GM19238 (cell line): ENCODE data around the gene BNC1.

Experiments used
- DNase-seq: peaks from one replicate; pipeline ENCODE4 v3.0.0; 2011; ENCODE audit warnings: low spot score; ENCODE audit not compliant: insufficient read length

Gene BNC1, protein sequence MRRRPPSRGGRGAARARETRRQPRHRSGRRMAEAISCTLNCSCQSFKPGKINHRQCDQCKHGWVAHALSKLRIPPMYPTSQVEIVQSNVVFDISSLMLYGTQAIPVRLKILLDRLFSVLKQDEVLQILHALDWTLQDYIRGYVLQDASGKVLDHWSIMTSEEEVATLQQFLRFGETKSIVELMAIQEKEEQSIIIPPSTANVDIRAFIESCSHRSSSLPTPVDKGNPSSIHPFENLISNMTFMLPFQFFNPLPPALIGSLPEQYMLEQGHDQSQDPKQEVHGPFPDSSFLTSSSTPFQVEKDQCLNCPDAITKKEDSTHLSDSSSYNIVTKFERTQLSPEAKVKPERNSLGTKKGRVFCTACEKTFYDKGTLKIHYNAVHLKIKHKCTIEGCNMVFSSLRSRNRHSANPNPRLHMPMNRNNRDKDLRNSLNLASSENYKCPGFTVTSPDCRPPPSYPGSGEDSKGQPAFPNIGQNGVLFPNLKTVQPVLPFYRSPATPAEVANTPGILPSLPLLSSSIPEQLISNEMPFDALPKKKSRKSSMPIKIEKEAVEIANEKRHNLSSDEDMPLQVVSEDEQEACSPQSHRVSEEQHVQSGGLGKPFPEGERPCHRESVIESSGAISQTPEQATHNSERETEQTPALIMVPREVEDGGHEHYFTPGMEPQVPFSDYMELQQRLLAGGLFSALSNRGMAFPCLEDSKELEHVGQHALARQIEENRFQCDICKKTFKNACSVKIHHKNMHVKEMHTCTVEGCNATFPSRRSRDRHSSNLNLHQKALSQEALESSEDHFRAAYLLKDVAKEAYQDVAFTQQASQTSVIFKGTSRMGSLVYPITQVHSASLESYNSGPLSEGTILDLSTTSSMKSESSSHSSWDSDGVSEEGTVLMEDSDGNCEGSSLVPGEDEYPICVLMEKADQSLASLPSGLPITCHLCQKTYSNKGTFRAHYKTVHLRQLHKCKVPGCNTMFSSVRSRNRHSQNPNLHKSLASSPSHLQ

DNA sequence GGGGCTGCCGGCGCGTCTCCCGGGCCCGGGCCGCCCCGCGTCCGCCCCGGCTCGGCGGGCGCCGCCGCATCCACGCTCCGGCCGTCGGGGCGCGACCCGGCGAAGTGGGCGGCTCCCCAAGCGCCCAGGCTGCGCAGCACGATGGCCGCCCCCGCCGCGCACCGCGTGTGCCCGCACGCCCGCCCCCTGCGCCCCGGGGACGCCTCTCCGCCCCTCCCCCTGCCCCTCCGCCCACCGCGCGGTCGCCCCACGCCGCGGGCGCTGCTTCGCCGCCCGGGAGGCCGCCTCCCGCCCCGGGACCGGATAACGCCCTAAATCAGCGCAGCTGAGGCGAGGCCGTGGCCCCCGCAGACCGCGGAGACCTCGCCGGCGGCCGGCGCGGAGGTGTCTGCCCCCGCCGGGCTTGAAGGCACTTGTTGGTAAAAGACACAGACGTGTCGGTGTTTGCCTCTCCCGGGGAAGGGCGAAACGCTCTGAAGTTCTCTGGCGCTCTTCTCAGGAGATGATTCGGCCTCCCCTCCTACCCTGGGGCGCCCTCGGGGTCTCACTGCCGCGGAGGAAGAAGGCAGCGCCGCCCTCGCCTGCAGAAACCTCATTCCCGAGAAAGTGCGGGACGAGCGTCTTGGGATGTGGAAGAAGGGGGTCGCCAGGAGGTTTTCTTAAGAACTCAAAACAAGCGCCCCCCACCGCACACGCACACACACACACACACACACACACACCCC is at the start of gene BNC1:
Gene BNC1, minus strand, starts transcription at position 106 of the 725 bp plus-strand sequence. Its CDS starts 36 bp downstream, at position 70.
- no peak for DNase-seq

DNA sequence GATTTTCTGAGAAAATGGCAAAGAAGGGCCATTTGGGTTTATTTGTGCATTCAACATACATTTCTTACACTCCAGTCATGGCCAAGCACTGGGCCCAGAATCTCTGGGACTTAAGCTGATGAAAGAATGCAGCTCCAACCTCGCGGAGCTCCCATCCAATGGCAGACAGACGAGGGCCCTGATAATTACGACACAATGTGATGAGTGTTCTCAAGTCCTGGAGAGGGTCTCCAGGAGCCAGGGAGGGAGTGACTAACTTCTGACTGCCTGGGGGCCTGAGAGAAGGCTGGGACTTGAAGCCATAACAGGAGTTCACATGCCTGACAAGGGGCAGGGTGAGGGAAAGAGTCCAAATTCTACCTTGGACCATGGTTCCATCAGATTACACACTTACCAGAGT is 42.6 kb upstream of the BNC1 start:
- DNase-seq, result no peak

DNA sequence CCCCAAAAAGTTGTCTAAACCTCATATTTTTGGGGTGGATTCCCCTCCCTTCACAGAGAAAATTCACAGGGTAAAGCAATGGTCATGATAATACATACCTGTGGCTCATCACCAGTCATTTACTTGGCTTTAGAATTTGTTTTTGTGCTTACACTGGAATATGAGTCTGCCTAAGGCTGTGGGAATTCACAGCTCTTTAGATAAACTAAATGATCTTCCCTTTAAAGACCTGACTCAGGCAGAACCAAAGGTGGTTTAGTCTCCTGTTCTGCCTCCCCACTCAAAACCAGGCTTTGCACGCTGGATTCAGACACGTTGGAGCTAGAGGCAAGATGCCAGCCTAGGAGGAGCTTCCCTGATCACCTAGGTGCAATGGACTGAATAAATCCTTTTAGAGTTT is 40.3 kb upstream of the BNC1 start:
- DNase-seq, result no peak

DNA sequence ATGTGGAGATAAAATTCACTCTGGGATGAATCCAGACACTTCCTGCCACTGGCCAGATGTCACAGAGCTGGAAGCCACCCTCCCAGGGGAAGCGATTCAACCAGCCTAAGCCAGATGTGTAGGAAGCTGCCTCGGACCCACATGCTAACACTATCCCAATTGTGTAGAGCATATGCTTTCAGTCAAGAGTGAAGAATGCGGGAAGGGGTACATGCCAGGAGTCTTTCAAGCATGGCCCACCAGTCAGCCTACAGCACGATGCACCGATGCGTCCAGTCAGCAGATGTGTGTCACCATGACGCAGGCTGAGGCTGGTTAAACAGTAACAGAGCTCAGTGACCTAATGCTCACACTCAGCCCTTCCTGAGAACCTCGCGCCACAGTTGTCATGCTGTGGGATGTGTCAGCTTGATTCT is 38.8 kb upstream of the BNC1 start:
- DNase-seq, result no peak

DNA sequence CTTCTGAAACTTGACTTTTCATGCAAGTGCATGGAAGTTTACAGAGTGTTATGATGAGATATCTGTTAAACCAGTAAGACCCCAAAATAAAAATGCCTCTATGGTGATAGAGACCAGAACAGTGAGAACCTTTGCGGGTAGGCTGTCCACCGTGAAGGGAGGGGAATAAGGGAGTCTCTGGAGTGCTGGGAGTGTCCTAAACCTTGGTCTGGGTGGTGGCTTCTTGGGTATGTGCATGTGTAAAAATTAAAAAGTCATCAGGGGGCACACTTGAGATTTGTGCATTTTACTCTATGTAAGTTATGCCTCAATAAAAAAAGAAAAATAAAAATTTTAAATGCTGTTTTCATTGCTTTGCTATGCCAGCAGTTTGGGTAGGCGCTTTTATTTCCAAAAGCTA is 38.2 kb upstream of the BNC1 start:
- DNase-seq, result no peak

DNA sequence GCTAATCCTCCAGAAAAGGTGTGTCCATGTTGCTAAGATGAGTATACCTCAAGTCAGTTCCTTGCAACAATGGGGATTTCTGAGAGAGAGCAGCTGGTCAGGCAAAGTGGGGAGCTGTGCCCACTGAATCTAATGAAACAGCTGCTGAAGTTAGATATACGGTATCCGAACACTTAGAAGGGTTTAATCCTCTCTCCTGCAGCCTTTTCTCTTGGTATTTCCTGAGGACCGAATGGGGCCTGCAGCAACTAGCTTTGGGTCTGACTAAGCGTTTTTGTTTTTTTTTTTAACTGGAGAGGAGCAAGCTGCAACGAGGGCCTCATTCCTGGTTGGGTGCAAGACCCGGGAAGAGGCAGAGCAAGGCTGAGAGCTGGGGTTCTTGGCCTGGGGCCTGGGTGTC is 37.6 kb upstream of the BNC1 start:
- no peak for DNase-seq

DNA sequence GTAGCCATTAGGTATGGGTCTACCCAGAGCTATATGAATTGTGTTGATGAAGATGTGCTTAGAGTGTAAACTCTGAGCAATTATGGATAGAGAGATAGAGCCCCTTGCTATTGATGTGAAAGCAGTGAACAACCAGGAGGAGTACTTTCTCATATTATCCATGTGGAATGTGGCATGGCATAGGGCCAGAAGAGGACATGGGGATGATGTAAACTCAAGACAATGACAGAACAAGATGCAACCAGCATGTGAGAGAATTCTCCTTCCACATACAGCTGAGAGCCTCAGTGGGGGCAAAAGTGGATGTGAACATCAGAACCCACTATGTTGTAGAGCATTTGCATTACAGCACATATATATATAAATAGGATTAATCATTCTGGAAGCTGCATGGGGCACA is 36.4 kb upstream of the BNC1 start:
- DNase-seq, result no peak

DNA sequence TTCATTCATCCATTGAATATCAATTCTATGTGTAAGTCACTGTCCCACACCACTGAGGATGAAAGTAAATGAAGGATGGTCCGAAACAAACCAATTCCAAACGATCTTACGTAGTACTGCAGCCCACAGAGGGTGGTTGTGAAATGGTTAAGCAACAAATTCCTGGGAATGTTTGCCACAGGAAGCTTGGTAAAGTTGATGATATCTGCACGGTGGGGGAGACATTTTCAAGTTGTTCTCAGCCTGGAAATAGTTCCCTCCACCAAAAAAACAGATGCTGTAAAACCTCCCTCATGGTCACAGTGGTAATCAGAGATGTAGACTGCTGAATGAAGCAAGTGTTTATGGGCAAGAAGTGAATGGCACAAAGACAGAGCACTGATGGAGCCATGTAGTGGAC is 35.9 kb upstream of the BNC1 start:
- DNase-seq, result no peak

DNA sequence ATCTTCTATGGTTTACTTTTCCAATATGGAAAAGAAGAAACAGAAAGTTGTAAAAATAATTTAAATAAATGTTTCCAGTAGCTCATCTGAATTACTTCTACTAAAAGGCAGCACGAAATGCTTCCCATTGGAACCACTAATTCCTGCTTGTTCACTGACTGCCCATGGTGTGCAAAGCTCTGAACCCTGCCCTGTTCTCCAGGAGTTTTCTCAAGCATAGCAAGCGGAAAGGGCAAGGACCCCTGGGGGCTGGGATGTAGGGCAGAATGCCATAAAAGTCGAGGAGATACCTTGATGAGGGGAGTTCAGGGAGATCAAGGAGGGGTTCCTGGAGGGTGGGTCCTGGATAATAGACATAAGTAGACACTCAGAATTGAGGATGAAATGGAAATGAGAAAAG is 35.3 kb upstream of the BNC1 start:
- no peak for DNase-seq

DNA sequence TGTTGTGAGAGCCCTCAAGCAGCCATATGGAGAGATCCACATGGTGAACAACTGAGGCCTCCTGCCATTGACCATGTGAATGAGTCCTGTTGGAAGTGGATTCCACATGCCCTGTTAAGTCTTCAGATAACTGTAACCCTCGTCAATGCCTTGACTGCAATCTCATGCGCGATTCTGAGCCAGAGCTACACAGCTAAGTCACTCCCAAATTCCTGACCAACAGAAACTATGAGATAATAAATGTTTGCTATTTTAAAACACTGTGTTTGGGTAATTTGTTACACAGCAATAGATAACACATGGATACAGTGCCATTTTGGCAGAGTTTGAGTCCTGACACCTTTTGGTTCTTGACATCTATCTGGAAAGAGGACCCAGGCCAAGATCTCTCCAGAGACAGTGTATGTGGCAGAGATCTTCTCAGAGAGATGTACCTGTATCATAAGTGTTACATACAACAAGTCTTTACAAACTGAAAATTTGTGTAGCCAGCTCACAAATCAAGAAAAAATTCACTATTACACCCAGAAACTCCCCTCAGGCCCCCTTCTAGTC is 34.5 kb upstream of the BNC1 start:
- DNase-seq, result no peak

DNA sequence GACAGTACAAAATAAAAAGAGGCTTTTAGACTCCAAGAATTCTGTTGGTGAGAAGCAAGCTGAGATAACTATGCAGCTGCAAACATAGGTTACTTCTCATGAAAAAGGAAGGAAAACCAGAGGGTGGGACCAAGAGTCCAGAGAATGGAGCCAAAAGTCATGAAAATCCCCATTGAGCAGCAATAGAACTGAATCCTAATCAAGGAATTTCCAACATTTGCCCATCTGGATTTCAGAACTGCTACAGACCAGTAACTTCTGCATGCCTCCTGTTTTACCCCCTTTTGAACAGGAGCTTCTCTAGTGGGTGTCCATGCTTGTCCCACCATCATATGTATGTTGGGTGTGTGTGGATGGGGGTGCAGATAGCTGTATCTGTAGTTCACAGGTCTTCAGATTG is 33.6 kb upstream of the BNC1 start:
- DNase-seq, result no peak

DNA sequence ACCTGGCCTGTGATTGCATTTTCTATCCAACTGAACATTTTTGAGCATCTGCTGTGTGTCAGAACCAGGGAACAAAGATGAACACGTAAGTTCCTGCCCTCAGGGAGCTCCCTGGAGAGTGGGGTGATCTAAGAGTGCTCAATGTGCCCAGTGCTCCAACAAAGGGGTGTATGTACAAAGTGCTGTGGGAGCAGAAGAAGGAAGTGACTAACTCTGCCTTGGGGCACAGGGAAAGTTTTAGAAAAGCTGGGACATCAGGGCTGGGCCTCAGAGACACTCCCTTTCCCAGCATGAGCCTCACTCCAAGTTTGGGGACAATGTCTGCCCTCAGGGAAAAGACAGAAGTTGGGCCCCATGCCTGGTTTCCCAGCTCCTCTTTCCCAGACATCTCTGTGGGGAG is 27.6 kb upstream of the BNC1 start:
- no peak for DNase-seq

DNA sequence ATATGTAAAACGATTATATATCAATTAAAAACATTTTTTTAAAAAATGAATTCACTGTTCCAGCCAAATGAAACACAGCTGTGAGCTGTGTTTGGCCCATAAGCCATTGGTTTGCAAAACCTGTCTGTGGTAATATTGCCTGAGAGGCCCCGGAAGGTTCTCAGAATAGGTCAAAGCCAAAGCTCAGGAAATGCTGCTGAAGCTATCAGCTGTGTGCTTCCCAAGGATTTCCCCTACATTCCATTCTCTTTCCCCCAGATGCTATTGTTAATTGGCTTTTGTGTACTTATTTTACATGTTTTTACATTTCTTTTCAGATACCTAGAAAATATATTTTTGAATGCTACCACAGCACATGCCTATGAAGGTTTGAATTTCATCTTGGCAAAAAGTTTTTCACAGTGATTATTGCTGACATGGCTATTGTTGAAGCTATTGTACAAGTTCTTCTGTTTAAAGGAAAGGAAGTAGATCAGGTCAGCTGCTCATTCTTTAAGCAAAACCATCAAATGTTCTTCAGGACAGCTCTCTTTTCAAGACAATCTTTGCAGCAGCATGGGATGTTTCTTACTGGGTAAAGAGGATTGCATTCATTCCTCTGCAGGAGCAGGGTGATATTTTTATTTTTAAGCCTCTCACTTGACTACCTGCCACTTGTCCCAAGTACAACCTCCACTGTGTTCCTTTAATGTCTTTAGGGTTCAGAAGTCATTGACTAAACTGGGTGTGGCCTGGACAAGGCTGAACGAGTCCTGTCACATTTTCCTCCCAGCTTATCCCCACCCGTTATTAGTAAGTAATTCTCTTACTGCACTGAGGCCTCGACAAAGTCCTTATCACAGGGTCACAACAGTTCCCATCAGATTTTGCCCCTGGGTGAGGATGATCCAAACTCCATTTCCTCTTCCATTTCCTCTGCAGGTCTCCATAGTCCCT is 26.3 kb upstream of the BNC1 start:
- no peak for DNase-seq

DNA sequence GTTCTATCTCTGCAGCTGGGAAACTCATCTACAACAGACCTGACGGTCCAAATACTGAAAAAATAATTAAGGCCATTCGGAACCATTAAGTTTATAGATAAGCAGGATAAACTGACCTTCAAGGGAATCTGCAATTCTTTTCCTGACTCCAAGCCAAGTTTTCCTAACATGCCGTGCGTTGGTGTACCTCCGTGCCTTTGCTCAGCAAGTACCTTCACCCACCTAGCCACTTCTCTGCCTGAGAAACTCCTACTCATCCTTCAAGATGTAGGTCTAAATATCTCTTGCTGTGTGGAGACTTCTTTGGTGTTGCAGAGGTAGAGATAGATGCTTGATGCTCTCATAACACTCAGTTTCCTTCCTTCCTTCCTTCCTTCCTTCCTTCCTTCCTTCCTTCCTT is 24.2 kb upstream of the BNC1 start:
- DNase-seq, result no peak

DNA sequence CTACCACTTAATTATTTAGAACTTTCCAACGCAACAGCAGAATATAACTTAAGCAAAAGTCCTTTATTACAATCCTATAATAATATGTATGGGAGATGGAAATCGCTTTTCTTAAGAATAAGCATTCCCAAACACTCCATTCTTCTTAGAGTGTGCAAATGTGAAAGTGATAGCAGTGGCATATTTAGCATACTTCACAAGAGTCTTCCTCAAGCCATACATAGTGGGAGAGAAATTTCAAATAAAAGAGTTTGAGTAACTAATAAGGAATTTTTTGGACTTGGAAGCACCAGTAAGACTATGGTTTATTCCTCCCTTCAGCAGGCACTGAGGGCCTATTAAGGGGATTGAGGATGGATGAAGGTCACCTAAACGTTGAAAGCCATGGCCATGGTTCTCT is 22.1 kb upstream of the BNC1 start:
- no peak for DNase-seq

DNA sequence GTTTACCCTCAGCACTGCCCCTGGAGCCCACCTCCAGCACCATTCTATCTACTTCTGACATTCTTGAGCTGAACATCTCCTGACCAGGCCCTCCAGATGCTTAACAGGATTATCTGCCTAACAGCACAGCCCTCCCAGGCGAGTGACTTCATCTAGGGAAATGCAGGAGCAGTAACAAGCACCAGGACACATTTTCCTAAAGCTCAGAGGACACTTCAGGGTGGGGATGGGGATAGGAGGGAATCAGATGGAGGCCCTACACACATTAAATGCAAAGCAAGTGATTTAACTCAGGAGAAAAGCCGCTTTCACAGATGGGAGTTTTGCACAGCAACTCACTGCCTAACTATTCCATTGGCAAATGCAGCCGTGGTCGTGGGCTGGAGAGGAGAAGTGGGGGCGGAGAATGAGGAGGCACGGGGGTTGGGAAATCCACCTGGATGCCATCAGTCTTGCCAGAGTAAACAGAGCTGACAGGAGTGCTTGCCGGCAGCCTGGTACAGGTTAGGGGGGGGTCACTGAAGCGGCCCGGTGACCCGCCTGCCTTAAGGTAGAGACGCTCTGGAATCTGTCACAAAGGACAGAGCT is 21.3 kb upstream of the BNC1 start:
- no peak for DNase-seq

DNA sequence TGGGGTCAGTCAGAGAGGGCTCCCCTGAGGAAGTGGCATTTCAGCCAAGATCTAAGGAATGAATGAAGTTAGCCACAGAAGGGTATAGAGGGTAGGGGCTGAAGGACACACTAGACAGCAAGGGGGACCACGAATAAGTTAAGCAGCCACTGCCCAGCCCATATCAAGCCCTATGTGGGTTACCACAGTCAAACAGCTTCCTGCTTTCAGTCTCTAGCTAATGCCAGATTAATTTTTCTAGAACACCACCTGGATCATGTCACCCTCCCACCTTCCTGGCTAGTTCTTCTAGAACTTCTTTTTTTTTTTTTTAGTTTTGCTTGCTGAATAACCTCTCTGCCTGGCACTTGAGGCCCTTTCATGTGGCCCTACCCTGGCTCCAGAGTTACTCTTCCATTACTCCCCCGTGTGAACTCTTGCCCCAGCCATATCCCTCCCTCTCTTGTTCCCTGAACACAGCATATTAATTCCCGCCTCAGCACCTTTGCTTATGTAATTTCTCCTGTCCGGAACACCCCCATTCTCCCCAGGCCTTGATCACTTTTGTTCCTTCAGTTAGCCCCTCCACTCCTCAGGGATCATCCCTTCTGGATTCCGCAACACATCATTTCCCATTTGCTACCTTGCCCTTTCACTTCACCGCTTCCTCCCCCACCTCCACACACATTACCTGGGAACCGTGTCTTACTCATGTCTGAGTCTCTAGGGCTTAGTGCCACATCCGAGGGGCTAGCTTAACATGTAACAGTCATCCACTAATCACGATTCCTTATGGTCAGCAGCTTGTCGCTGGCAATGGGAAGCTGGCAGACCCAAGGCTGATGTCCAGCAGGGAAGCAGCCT is 20.6 kb upstream of the BNC1 start:
- no peak for DNase-seq

DNA sequence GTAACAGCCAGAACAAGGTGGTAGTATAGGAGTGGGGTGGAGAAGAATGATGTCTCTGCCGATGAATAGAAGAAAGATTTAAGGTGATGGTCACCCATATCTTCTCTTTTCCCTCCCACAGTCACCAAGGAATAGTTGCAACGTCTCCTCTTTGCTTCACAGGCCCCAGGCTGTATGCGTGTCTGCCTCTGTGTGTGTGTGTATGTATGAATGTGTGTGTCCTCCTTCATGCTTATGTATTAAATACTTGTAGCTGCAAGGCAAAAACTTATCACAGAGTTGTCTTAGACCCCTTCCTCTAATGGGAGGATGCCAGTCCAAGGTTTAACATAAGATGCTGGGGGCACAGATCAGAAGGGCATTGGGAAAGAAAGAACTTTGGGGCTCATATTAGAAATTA is 19.1 kb upstream of the BNC1 start:
- no peak for DNase-seq

DNA sequence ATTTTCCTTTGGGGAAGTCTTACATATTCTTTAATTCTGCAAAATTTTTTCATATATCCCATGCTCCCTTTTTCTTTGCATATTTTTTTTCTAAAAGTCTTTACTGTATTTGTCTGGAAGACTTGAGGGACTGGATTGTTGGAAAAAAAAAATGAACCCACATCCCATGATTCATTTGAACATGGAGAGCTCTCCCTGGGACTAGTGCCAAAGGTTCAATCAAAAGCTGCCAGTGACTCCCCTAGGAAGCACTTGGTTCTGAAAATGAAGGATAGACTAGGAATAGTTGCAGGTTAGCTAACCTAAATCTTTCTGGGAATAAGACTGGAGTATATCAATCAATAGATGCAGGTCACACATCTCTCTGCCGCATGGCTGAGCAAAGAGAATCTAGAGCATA is 16.4 kb upstream of the BNC1 start:
- DNase-seq, result no peak
